ENCODE data around the gene NEK2.

The NEK2 gene

GRCh38 chr1:211641044-211641800, 34.2 kb downstream of the NEK2 start:
- Histone ChIP-seq H3K27me3 (ENCODE audit: insufficient read depth, low read length, poor library complexity) (no peaks in the 10 kb centered on the region), H2BK5ac (ENCODE audit: low read length) (no peak overlapping the region), H3K4me2 (ENCODE audit: low read length) (no peak overlapping the region), H3K18ac (ENCODE audit: low read length) (no peak overlapping the region), H2BK15ac (replicated peaks; ENCODE audit: low read depth) (no peak overlapping the region), H3K4me3 (ENCODE audit: low read length) (no peak overlapping the region), H3K4ac (ENCODE audit: low read depth, low read length) (no peak overlapping the region), H3K79me2 (ENCODE audit: control insufficient read depth, insufficient read depth, low read length) (no peaks in the 10 kb centered on the region), H3K27ac (ENCODE audit: low read depth, low read length) (no peak overlapping the region), H3K36me3 (ENCODE audit: control insufficient read depth, insufficient read depth, low read length) (no peaks in the 10 kb centered on the region), H3K9ac (ENCODE audit: low read length) (no peak overlapping the region), H3K4me1 (ENCODE audit: control insufficient read depth, low read depth, low read length) (peaks cover 2% of the 10 kb centered on the region), H4K5ac (ENCODE audit: low read length) (no peak overlapping the region), H2BK120ac (ENCODE audit: low read depth, low read length) (no peak overlapping the region), H3K56ac (ENCODE audit: low read length) (no peak overlapping the region), H2AK5ac (ENCODE audit: low read length) (no peak overlapping the region), H3K79me1 (ENCODE audit: low read length) (no peaks in the 10 kb centered on the region), H3K23ac (ENCODE audit: low read length) (no peak overlapping the region), H4K8ac (ENCODE audit: low read depth, low read length) (no peak overlapping the region)
- no CpG with 5 or more reads among the region's 11 CpGs for WGBS (ENCODE audit: extremely low coverage, insufficient coverage, low lambda C conversion rate)
- no peak for DNase-seq

- no peak overlapping the region for H3K4me2 ChIP-seq (ENCODE audit: low read length)
- no peaks in the 10 kb centered on the region for H3K27me3 ChIP-seq (ENCODE audit: insufficient read depth, low read length, poor library complexity)
- H4K8ac ChIP-seq (ENCODE audit: low read depth, low read length) = no peak overlapping the region
- H3K36me3 ChIP-seq (ENCODE audit: control insufficient read depth, insufficient read depth, low read length) = no peaks in the 10 kb centered on the region
- H3K79me2 ChIP-seq (ENCODE audit: control insufficient read depth, insufficient read depth, low read length) = no peaks in the 10 kb centered on the region
- H3K56ac ChIP-seq (ENCODE audit: low read length) = no peak overlapping the region
- no peak overlapping the region for H2BK120ac ChIP-seq (ENCODE audit: low read depth, low read length)
- no CpG with 5 or more reads among the region's 1 CpG for WGBS (ENCODE audit: extremely low coverage, insufficient coverage, low lambda C conversion rate)
- H2AK5ac ChIP-seq (ENCODE audit: low read length) = no peak overlapping the region
- H2BK15ac ChIP-seq (replicated peaks; ENCODE audit: low read depth) = no peak overlapping the region
- no peak overlapping the region for H3K27ac ChIP-seq (ENCODE audit: low read depth, low read length)
- H3K18ac ChIP-seq (ENCODE audit: low read length) = no peak overlapping the region
- H4K5ac ChIP-seq (ENCODE audit: low read length) = no peak overlapping the region
- H3K4ac ChIP-seq (ENCODE audit: low read depth, low read length) = no peak overlapping the region
- DNase-seq = no peak
- no peak overlapping the region for H2BK5ac ChIP-seq (ENCODE audit: low read length)
- H3K4me3 ChIP-seq (ENCODE audit: low read length) = no peak overlapping the region
- no peak overlapping the region for H3K23ac ChIP-seq (ENCODE audit: low read length)
- H3K79me1 ChIP-seq (ENCODE audit: low read length) = no peaks in the 10 kb centered on the region
- no peak overlapping the region for H3K9ac ChIP-seq (ENCODE audit: low read length)
- peaks cover 2% of the 10 kb centered on the region for H3K4me1 ChIP-seq (ENCODE audit: control insufficient read depth, low read depth, low read length)
Observed at GRCh38 chr1:211640301-211640630, 35.2 kb downstream of the NEK2 start.

GRCh38 chr1:211639475-211640300, 35.7 kb downstream of the NEK2 start:
- Histone ChIP-seq H3K36me3 (ENCODE audit: control insufficient read depth, insufficient read depth, low read length) (no peaks in the 10 kb centered on the region), H3K27me3 (ENCODE audit: insufficient read depth, low read length, poor library complexity) (no peaks in the 10 kb centered on the region), H4K8ac (ENCODE audit: low read depth, low read length) (no peak overlapping the region), H3K79me2 (ENCODE audit: control insufficient read depth, insufficient read depth, low read length) (no peaks in the 10 kb centered on the region), H4K5ac (ENCODE audit: low read length) (no peak overlapping the region), H2BK5ac (ENCODE audit: low read length) (no peak overlapping the region), H2BK120ac (ENCODE audit: low read depth, low read length) (no peak overlapping the region), H3K9ac (ENCODE audit: low read length) (no peak overlapping the region), H3K4ac (ENCODE audit: low read depth, low read length) (no peak overlapping the region), H2AK5ac (ENCODE audit: low read length) (no peak overlapping the region), H3K4me3 (ENCODE audit: low read length) (no peak overlapping the region), H3K27ac (ENCODE audit: low read depth, low read length) (no peak overlapping the region), H3K79me1 (ENCODE audit: low read length) (no peaks in the 10 kb centered on the region), H3K18ac (ENCODE audit: low read length) (no peak overlapping the region), H3K56ac (ENCODE audit: low read length) (no peak overlapping the region), H3K4me1 (ENCODE audit: control insufficient read depth, low read depth, low read length) (peaks cover 2% of the 10 kb centered on the region), H2BK15ac (replicated peaks; ENCODE audit: low read depth) (no peak overlapping the region), H3K4me2 (ENCODE audit: low read length) (no peak overlapping the region), H3K23ac (ENCODE audit: low read length) (no peak overlapping the region)
- DNase-seq = no peak
- WGBS (ENCODE audit: extremely low coverage, insufficient coverage, low lambda C conversion rate) = no CpG with 5 or more reads among the region's 13 CpGs

GRCh38 chr1:211638689-211639101, 36.7 kb downstream of the NEK2 start:
- H3K36me3 ChIP-seq (ENCODE audit: control insufficient read depth, insufficient read depth, low read length) = no peaks in the 10 kb centered on the region
- H2AK5ac ChIP-seq (ENCODE audit: low read length) = no peak overlapping the region
- H3K4me2 ChIP-seq (ENCODE audit: low read length) = no peak overlapping the region
- H4K5ac ChIP-seq (ENCODE audit: low read length) = no peak overlapping the region
- H3K23ac ChIP-seq (ENCODE audit: low read length) = no peak overlapping the region
- H3K9ac ChIP-seq (ENCODE audit: low read length) = no peak overlapping the region
- H3K4me3 ChIP-seq (ENCODE audit: low read length) = no peak overlapping the region
- H3K56ac ChIP-seq (ENCODE audit: low read length) = no peak overlapping the region
- H3K79me2 ChIP-seq (ENCODE audit: control insufficient read depth, insufficient read depth, low read length) = no peaks in the 10 kb centered on the region
- no peak overlapping the region for H3K18ac ChIP-seq (ENCODE audit: low read length)
- no peak overlapping the region for H2BK5ac ChIP-seq (ENCODE audit: low read length)
- H4K8ac ChIP-seq (ENCODE audit: low read depth, low read length) = no peak overlapping the region
- H3K4ac ChIP-seq (ENCODE audit: low read depth, low read length) = no peak overlapping the region
- DNase-seq = no peak
- no peaks in the 10 kb centered on the region for H3K27me3 ChIP-seq (ENCODE audit: insufficient read depth, low read length, poor library complexity)
- no peak overlapping the region for H2BK15ac ChIP-seq (replicated peaks; ENCODE audit: low read depth)
- no peak overlapping the region for H2BK120ac ChIP-seq (ENCODE audit: low read depth, low read length)
- no peaks in the 10 kb centered on the region for H3K79me1 ChIP-seq (ENCODE audit: low read length)
- peaks cover 2% of the 10 kb centered on the region for H3K4me1 ChIP-seq (ENCODE audit: control insufficient read depth, low read depth, low read length)
- no CpG with 5 or more reads among the region's 5 CpGs for WGBS (ENCODE audit: extremely low coverage, insufficient coverage, low lambda C conversion rate)
- no peak overlapping the region for H3K27ac ChIP-seq (ENCODE audit: low read depth, low read length)

- DNase-seq = no peak
- H2BK5ac ChIP-seq (ENCODE audit: low read length) = no peak overlapping the region
- no peak overlapping the region for H3K56ac ChIP-seq (ENCODE audit: low read length)
- H3K4me1 ChIP-seq (ENCODE audit: control insufficient read depth, low read depth, low read length) = no peaks in the 10 kb centered on the region
- H3K79me1 ChIP-seq (ENCODE audit: low read length) = no peaks in the 10 kb centered on the region
- H3K4me2 ChIP-seq (ENCODE audit: low read length) = no peak overlapping the region
- H3K9ac ChIP-seq (ENCODE audit: low read length) = no peak overlapping the region
- H4K8ac ChIP-seq (ENCODE audit: low read depth, low read length) = no peak overlapping the region
- H3K79me2 ChIP-seq (ENCODE audit: control insufficient read depth, insufficient read depth, low read length) = no peaks in the 10 kb centered on the region
- H3K27ac ChIP-seq (ENCODE audit: low read depth, low read length) = no peak overlapping the region
- H2AK5ac ChIP-seq (ENCODE audit: low read length) = no peak overlapping the region
- H3K18ac ChIP-seq (ENCODE audit: low read length) = no peak overlapping the region
- H4K5ac ChIP-seq (ENCODE audit: low read length) = no peak overlapping the region
- H3K4me3 ChIP-seq (ENCODE audit: low read length) = no peak overlapping the region
- H3K27me3 ChIP-seq (ENCODE audit: insufficient read depth, low read length, poor library complexity) = no peaks in the 10 kb centered on the region
- no peaks in the 10 kb centered on the region for H3K36me3 ChIP-seq (ENCODE audit: control insufficient read depth, insufficient read depth, low read length)
- no peak overlapping the region for H2BK15ac ChIP-seq (replicated peaks; ENCODE audit: low read depth)
- no peak overlapping the region for H2BK120ac ChIP-seq (ENCODE audit: low read depth, low read length)
- H3K4ac ChIP-seq (ENCODE audit: low read depth, low read length) = no peak overlapping the region
- H3K23ac ChIP-seq (ENCODE audit: low read length) = no peak overlapping the region
- no CpG with 5 or more reads among the region's 5 CpGs for WGBS (ENCODE audit: extremely low coverage, insufficient coverage, low lambda C conversion rate)
Observed at GRCh38 chr1:211638246-211638645, 37.2 kb downstream of the NEK2 start.

All from mesendoderm (in vitro differentiated cells).